Stimulated activated CD4-positive, alpha-beta T cell treated with anti-CD3 and anti-CD28 coated beads, Interleukin-1b, Interleukin-23, amount 100 ng/mL, for 24 hours (primary cell): ENCODE data around the gene SLC2A10.

Experiments
- DNase-seq, 4 experiments: peaks; one replicate each; pipeline ENCODE4 v3.0.0-alpha.2; 2020; ENCODE audit warnings: low read depth in 4 of 4, low spot score in 1 of 4

SLC2A10 gene

GRCh38 chr20:46702447-46703203 is 6.8 kb upstream of the SLC2A10 start:
- no peak for DNase-seq

- DNase-seq, result no peak
Observed at GRCh38 chr20:46703435-46703834, 6.0 kb upstream of the SLC2A10 start.

- no peak for DNase-seq
Observed at GRCh38 chr20:46704714-46705377, 4.6 kb upstream of the SLC2A10 start.

- no peak for DNase-seq
Observed at GRCh38 chr20:46705378-46705729, 4.1 kb upstream of the SLC2A10 start.

- DNase-seq, result no peak
Observed at GRCh38 chr20:46706242-46706641, 3.2 kb upstream of the SLC2A10 start.

GRCh38 chr20:46708172-46708860 is 1.1 kb upstream of the SLC2A10 start:
- DNase-seq, result no peak

GRCh38 chr20:46709055-46709458 is 392 bp upstream of the SLC2A10 start:
- DNase-seq, result no peak

GRCh38 chr20:46710153-46710913 is 884 bp downstream of the SLC2A10 start:
- no peak for DNase-seq

- DNase-seq, result no peak
Observed at GRCh38 chr20:46712056-46712636, 2.7 kb downstream of the SLC2A10 start.

GRCh38 chr20:46713957-46714834 is 4.7 kb downstream of the SLC2A10 start:
- no peak for DNase-seq

- DNase-seq, result no peak
Observed at GRCh38 chr20:46715292-46715756, 5.9 kb downstream of the SLC2A10 start.

- DNase-seq, result no peak
Observed at GRCh38 chr20:46717818-46718541, 8.5 kb downstream of the SLC2A10 start.

- no peak for DNase-seq
Observed at GRCh38 chr20:46720019-46720418, 10.6 kb downstream of the SLC2A10 start.

- DNase-seq, result no peak
Observed at GRCh38 chr20:46720776-46721425, 11.5 kb downstream of the SLC2A10 start.

GRCh38 chr20:46721476-46721875 is 12.0 kb downstream of the SLC2A10 start:
- no peak for DNase-seq

GRCh38 chr20:46722450-46722849 is 13.0 kb downstream of the SLC2A10 start:
- no peak for DNase-seq

- DNase-seq, result no peak
Observed at GRCh38 chr20:46723039-46723438, 13.6 kb downstream of the SLC2A10 start.

GRCh38 chr20:46724343-46724959 is 15.0 kb downstream of the SLC2A10 start:
- no peak for DNase-seq
